Heart left ventricle (tissue), 16 donors: ENCODE results near the gene NEK10. TPM values are rescaled to one million over a fixed set of nuclear protein-coding genes. Genes with fewer than 3 reads are reported as not detected.

ENCODE experiments used
- ATAC-seq, 4 donors: fragments of 200-7000 bp; cut with Tn5 transposase; one replicate each; pipeline ENCODE4 v1.9.1; 2020 to 2022; ENCODE audit warnings: moderate library complexity in 4 of 4, mild to moderate bottlenecking in 3 of 4, moderate number of reproducible peaks in 1 of 4
- DNase-seq, 5 donors: peaks; one replicate each; pipeline ENCODE4 v3.0.0-alpha.2; 2020
- H3K27ac ChIP-seq, 12 donors: fragments of 200-600 bp; sonication (generic) in 4 of 12; one replicate each; pipeline versions ENCODE4 v1.5.0 to v1.8.0; 2016 to 2022; ENCODE audit warnings: mild to moderate bottlenecking in 2 of 12
- H3K27me3 ChIP-seq, 9 donors: fragments of 200-600 bp; sonication (generic) in 2 of 9; one replicate each; pipeline versions ENCODE4 v1.5.1 to v1.8.0; 2016 to 2022; ENCODE audit warnings: mild to moderate bottlenecking in 3 of 9
- H3K36me3 ChIP-seq, 9 donors: fragments of 200-600 bp; sonication (generic) in 2 of 9; one replicate each; pipeline versions ENCODE4 v1.5.0 to v1.8.0; 2018 to 2022; ENCODE audit warnings: mild to moderate bottlenecking in 2 of 9
- H3K4me1 ChIP-seq, 12 donors: fragments of 200-600 bp; sonication (generic) in 4 of 12; one replicate each; pipeline versions ENCODE4 v1.5.0 to v1.8.0; 2016 to 2022; ENCODE audit warnings: mild to moderate bottlenecking in 3 of 12
- H3K4me3 ChIP-seq, 12 donors: fragments of 200-600 bp; sonication (generic) in 4 of 12; one replicate each; pipeline versions ENCODE4 v1.5.0 to v1.8.0; 2017 to 2022; ENCODE audit warnings: mild to moderate bottlenecking in 9 of 12, moderate library complexity in 4 of 12
- H3K9me3 ChIP-seq, 12 donors: fragments of 200-600 bp; sonication (generic) in 4 of 12; one replicate each; pipeline versions ENCODE4 v1.5.0 to v1.8.0; 2016 to 2022; ENCODE audit warnings: mild to moderate bottlenecking in 1 of 12
- POLR2A ChIP-seq, 2 donors: fragments of 450-650 bp; IDR thresholded peaks; one replicate each; pipeline ENCODE4 v1.6.1; 2017; ENCODE audit warnings: antibody characterized with exemption in 2 of 2, mild to moderate bottlenecking in 2 of 2, moderate library complexity in 2 of 2
- WGBS, 4 donors: extraction: QIAGEN DNeasy Blood & Tissue Kit in 2 of 4; methylation state at CpG; one replicate each; pipeline versions ENCODE4 v1.1.5 to v1.1.7; 2013 to 2018; 5-methylcytosine and 5-hydroxymethylcytosine counted together
- intact Hi-C, 10 donors: fragments of 100-400 bp; cut with DNase I; formaldehyde crosslinking; loops; one replicate each; pipeline versions ENCODE4 v1.11.1 to v1.14.2; 2022
- polyA plus RNA-seq, 2 donors: library from polyadenylated mRNA; stranded (reverse); fragments of 200-250 nt; gene quantifications; one replicate each; pipeline ENCODE4 v1.2.3, GENCODE V29; 2013
- total RNA-seq, 9 donors: library from RNA; depleted of rRNA in 2 of 9; stranded (reverse); fragments of >200 nt in 2 of 9; fragmentation: NEBNext Ultra II Directional in 3 of 9; extraction: Animal tissue kit (Norgen Biotek cat#: 25700) in 3 of 9; gene quantifications; one replicate each; pipeline versions ENCODE4 v1.1.0 to v1.2.4, GENCODE V29; 2016 to 2023
- TF ChIP-seq, protein P1 (sequence below), 12 donors: fragments of 200-600 bp; sonication (generic) in 4 of 12; IDR thresholded peaks; one replicate each; pipeline versions ENCODE4 v1.5.0 to v1.8.0; 2018 to 2022; ENCODE audit warnings: antibody characterized with exemption in 12 of 12, mild to moderate bottlenecking in 5 of 12
- donor health status: ischemic (EF 13 %, LVEDD 7.1; RV severe dilation, severe dysfunction).
- donor health status: healthy with polysubstance abuse.
- donor health status: DM: no; HTN: yes; CAD: no.
- donor health status: DM: no; HTN: no; CAD: no.
- donor health status: ischemic (EF 25% LVEDD 6.9; RV normal size, moderate dysfunction).
- donor health status: ischemic (EF 25% LVEDD 5.7; RV mildly dilated, moderate dysfunction).
- donor health status: healthy.
- donor health status: DM: yes; HTN: yes; CAD: no.
- donor health status: ischemic (EF 35%, LVEDD 5.7; RV mildly dilated, moderate dysfunction).
- donor health status: nonischemic (EF 11% LVEDD 7.7; RV severe dilation, severe dysfunction).
- donor health status: DM: yes; HTN: yes; CAD: no.
- donor health status: PGD.
- donor health status: ischemic (EF 29% LVEDD 5.4; RV normal size, mild dysfunction).
- donor health status: nonischemic (EF 23%, LVEDD 6.1; RV moderate dilation, normal function).

The NEK10 gene
- total and polyA plus RNA-seq, 11 donors: 0.72 to 22.5 (median 7.1) TPM

GRCh38 chr3:27080258-27080525 lies 289.0 kb downstream of the NEK10 start:
- DNase-seq (no peak), ATAC-seq (no peak)
- 79 to 93% (median 87%) methylated on average over 2 of the region's 2 CpGs for WGBS, 4 donors
- H3K27me3 ChIP-seq: no peaks in the 10 kb centered on the region
- H3K4me1 ChIP-seq: peaks cover 0 to 26% (median 2%) of the 10 kb centered on the region in 12 donors
- TF ChIP-seq, protein P1, sequence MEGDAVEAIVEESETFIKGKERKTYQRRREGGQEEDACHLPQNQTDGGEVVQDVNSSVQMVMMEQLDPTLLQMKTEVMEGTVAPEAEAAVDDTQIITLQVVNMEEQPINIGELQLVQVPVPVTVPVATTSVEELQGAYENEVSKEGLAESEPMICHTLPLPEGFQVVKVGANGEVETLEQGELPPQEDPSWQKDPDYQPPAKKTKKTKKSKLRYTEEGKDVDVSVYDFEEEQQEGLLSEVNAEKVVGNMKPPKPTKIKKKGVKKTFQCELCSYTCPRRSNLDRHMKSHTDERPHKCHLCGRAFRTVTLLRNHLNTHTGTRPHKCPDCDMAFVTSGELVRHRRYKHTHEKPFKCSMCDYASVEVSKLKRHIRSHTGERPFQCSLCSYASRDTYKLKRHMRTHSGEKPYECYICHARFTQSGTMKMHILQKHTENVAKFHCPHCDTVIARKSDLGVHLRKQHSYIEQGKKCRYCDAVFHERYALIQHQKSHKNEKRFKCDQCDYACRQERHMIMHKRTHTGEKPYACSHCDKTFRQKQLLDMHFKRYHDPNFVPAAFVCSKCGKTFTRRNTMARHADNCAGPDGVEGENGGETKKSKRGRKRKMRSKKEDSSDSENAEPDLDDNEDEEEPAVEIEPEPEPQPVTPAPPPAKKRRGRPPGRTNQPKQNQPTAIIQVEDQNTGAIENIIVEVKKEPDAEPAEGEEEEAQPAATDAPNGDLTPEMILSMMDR (IDR thresholded peaks at IDR 0.05): no peak
- TF ChIP-seq POLR2A (IDR thresholded peaks at IDR 0.05): no peak
- no peaks in the 10 kb centered on the region for H3K36me3 ChIP-seq
- intact Hi-C loops: no loop called here
- no peaks in the 10 kb centered on the region for H3K9me3 ChIP-seq
- no peak overlapping the region for H3K27ac ChIP-seq
- no peak overlapping the region for H3K4me3 ChIP-seq

DNA sequence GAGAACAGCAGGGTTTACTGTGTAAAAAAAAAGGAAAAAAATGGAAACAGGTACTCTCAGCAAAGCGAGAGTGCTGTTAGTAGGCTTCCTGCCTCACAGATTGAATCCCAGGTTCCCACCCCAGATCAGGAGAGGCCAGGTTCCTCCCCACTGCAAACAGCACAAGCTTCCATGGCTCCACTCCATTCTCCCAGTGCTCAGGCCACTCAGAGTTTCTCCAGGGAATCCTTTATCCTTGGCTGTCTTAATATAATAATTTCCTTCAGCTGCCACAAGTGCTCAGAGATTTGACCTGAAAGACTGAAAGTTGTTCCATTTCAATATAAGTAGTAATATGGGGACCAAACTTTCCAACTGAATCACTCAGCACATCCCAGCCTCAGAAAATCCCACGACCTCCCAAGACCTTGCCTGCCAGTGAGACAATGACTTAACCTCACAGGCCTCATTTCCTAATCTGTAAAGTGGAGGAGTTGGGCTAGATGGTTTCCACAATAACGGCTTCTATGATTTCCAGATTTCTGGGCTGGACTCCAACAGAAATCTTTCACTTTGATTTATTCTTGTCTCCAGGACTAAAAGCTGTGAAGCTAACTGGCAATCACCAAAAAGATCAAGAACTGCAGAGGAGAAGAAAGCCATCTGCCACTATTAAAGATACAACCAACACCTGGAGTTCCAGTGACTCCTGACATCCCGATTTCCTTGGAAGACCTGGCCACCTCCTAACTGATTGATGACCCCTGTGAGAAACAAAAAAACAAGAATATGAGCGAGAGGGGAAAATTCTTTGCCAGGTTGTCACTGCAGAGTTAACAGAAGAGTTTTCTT lies 289.5 kb downstream of the NEK10 start:
- ATAC-seq: peak in 2 of 4 donors; percentile 49 to 65
- intact Hi-C loops: no loop called here
- no peak overlapping the region for H3K4me3 ChIP-seq
- no peaks in the 10 kb centered on the region for H3K27me3 ChIP-seq
- peaks cover 0 to 24% (median 2%) of the 10 kb centered on the region in 12 donors for H3K4me1 ChIP-seq
- no peaks in the 10 kb centered on the region for H3K9me3 ChIP-seq
- peak in 3 of 5 donors; percentile 21 to 25 (median 22) for DNase-seq
- WGBS, 4 donors: 48 to 55% (median 48%) methylated on average over 5 of the region's 5 CpGs
- no peaks in the 10 kb centered on the region for H3K36me3 ChIP-seq
- TF ChIP-seq, protein P1 (IDR thresholded peaks at IDR 0.05): no peak
- no peak for TF ChIP-seq POLR2A (IDR thresholded peaks at IDR 0.05)
- H3K27ac ChIP-seq: peak overlapping the region in 2 of 12 donors; percentile 21 to 37

DNA sequence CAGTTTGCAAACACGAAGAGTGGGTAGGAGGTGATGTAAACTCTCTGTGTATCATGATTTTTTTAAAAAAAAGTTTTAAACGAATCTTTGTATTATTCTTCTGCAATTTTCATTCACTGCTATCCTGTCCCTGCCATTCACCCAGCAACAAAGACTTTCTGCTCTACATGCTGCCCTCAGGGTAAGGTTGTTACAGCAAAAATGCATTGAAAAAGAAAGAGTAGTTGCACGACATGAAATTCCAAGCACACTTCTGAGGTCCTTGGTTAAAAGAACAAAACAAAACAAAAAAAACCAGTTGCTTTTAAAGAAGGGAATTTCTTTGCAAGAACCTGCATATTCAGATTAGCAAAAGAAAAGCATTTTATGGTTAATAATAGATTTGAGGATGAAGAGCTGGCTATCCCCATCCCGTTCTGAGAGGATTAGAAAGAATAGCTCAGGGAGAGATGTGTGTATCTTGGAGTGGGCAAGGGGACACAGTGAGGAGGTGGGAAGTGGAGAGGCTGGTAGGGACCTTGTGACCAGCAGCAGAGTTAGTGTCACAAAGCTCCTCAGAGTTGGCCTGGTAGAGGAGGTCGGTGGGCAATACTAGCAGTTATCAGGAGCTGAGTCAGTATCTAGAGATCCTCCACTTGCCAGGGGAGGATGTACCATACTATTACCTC lies 290.8 kb downstream of the NEK10 start:
- H3K9me3 ChIP-seq: no peaks in the 10 kb centered on the region
- ATAC-seq (no peak), DNase-seq (no peak)
- no peaks in the 10 kb centered on the region for H3K27me3 ChIP-seq
- intact Hi-C loops: no loop called here
- TF ChIP-seq POLR2A (IDR thresholded peaks at IDR 0.05): no peak
- TF ChIP-seq, protein P1 (IDR thresholded peaks at IDR 0.05): no peak
- 54 to 68% (median 63%) methylated on average over 5 of the region's 5 CpGs for WGBS, 4 donors
- no peak overlapping the region for H3K27ac ChIP-seq
- peaks cover 0 to 24% (median 4%) of the 10 kb centered on the region in 12 donors for H3K4me1 ChIP-seq
- H3K4me3 ChIP-seq: no peak overlapping the region
- no peaks in the 10 kb centered on the region for H3K36me3 ChIP-seq

DNA sequence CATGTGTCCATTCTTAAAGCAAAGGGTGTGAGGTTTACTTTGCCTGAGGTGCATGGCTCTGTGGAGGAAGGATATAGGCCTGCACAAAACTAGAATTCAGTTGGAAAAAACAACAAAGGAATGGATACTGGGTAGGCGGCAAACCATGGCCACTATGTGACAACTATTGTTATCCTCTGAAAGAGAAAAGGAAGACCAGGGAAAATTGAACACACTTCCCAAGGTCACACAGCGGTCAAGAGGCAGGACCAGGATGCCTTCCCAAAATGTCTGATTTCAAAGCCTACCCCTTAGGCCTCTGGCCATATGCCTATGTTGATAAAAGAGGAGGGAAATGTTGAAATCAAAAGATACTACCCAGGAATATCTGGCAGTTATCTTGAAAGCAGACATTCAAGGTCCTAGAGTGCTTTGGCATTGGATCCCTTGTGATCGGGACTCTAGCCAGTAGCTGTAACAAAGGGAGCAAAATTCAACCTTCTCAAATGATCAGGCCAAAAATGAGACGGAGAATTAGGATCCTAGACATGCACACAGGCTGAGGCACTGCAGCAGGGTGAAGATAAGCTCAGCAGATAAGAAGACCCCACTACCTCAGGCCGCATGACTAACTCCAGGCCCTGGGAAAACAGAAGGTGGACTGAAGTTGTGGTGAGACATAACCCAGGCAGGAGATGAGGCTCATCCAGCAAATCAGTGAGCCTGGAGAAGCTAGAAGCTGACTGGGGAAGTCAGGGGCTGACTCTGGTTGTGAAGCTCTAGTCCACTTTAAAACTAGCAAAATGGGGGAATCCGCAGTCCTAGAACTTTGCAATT lies 292.2 kb downstream of the NEK10 start:
- Histone ChIP-seq H3K27ac (no peak overlapping the region), H3K4me3 (no peak overlapping the region), H3K27me3 (no peaks in the 10 kb centered on the region), H3K9me3 (no peaks in the 10 kb centered on the region), H3K36me3 (no peaks in the 10 kb centered on the region), H3K4me1 (peaks cover 0 to 22% (median 4%) of the 10 kb centered on the region in 12 donors)
- ATAC-seq (peak in 2 of 4 donors; percentile 14 to 31), DNase-seq (no peak)
- 64 to 74% (median 70%) methylated on average over 6 of the region's 6 CpGs for WGBS, 4 donors
- intact Hi-C loops: no loop called here
- TF ChIP-seq POLR2A (IDR thresholded peaks at IDR 0.05): no peak
- TF ChIP-seq, protein P1 (IDR thresholded peaks at IDR 0.05): no peak
